Smooth muscle cell (in vitro differentiated cells): ENCODE measurements around the gene AFAP1. TPM values are rescaled to one million over a fixed set of nuclear protein-coding genes. Genes with fewer than 3 reads are reported as not detected.

Experiments used
- DNase-seq: peaks from one replicate; lab custom pipeline; 2025; ENCODE audit not compliant: unreplicated experiment; lab: John Stamatoyannopoulos, UW
- H2AFZ ChIP-seq: fragments of 200-600 bp; sonication (generic); 2 replicates; pipeline ENCODE4 v1.6.0; 2016; ENCODE audit warnings: antibody characterized with exemption, low read depth, mild to moderate bottlenecking
- H3F3A ChIP-seq: fragments of 200-600 bp; sonication (generic); 2 replicates; pipeline ENCODE4 v1.6.0; 2017; ENCODE audit warnings: antibody characterized with exemption, low read depth
- H3K27ac ChIP-seq: fragments of 200-600 bp; sonication (generic); 2 replicates; pipeline ENCODE4 v1.5.1; 2016; ENCODE audit warnings: low read depth, mild to moderate bottlenecking
- H3K27me3 ChIP-seq: fragments of 200-600 bp; sonication (generic); 2 replicates; pipeline ENCODE4 v1.6.1; 2016; ENCODE audit warnings: low read depth, mild to moderate bottlenecking
- H3K36me3 ChIP-seq: fragments of 200-600 bp; sonication (generic); 2 replicates; pipeline ENCODE4 v1.5.1; 2016; ENCODE audit warnings: low read depth
- H3K4me1 ChIP-seq: fragments of 200-600 bp; sonication (generic); 2 replicates; pipeline ENCODE4 v1.5.1; 2016; ENCODE audit warnings: low read depth
- H3K4me2 ChIP-seq: fragments of 200-600 bp; sonication (generic); 2 replicates; pipeline ENCODE4 v1.6.0; 2016; ENCODE audit warnings: mild to moderate bottlenecking
- H3K4me3 ChIP-seq: fragments of 200-600 bp; sonication (generic); 2 replicates; pipeline ENCODE4 v1.5.1; 2016; ENCODE audit warnings: mild to moderate bottlenecking
- H3K79me2 ChIP-seq: fragments of 200-600 bp; sonication (generic); 2 replicates; pipeline ENCODE4 v1.6.0; 2016; ENCODE audit warnings: low read depth, mild to moderate bottlenecking
- H3K9ac ChIP-seq: fragments of 200-600 bp; sonication (generic); 2 replicates; pipeline ENCODE4 v1.6.0; 2016; ENCODE audit warnings: low read depth
- H3K9me3 ChIP-seq: fragments of 200-600 bp; sonication (generic); replicated peaks from 2 replicates; pipeline ENCODE4 v1.5.1; 2016; ENCODE audit warnings: low read depth
- H4K20me1 ChIP-seq: fragments of 200-600 bp; sonication (generic); 2 replicates; pipeline ENCODE4 v1.6.0; 2016; ENCODE audit warnings: low read depth
- CTCF ChIP-seq: fragments of 200-600 bp; sonication (generic); IDR thresholded peaks from 2 replicates; pipeline ENCODE4 v1.5.1; 2017; ENCODE audit warnings: borderline replicate concordance, mild to moderate bottlenecking, antibody characterized with exemption; ENCODE audit not compliant: insufficient read depth, poor library complexity, severe bottlenecking
- WGBS: methylation state at CpG from one replicate; pipeline ENCODE4 v1.1.7; 2016; ENCODE audit warnings: low lambda C conversion rate; 5-methylcytosine and 5-hydroxymethylcytosine counted together
- polyA plus RNA-seq: library from polyadenylated mRNA; unstranded; fragments of >200 nt; fragmentation: Nextera tagmentation; extraction: Ambion mirVana; gene quantifications from 2 replicates; pipeline ENCODE4 v1.2.1, GENCODE V29; 2016
- total RNA-seq: library from RNA; depleted of rRNA; stranded (reverse); fragments of >200 nt; gene quantifications from 2 replicates; pipeline ENCODE4 v1.2.3, GENCODE V29; 2014

AFAP1 gene
- total and polyA plus RNA-seq, 2 experiments from 2014 or later, result 12.6 to 24.8 TPM

DNA sequence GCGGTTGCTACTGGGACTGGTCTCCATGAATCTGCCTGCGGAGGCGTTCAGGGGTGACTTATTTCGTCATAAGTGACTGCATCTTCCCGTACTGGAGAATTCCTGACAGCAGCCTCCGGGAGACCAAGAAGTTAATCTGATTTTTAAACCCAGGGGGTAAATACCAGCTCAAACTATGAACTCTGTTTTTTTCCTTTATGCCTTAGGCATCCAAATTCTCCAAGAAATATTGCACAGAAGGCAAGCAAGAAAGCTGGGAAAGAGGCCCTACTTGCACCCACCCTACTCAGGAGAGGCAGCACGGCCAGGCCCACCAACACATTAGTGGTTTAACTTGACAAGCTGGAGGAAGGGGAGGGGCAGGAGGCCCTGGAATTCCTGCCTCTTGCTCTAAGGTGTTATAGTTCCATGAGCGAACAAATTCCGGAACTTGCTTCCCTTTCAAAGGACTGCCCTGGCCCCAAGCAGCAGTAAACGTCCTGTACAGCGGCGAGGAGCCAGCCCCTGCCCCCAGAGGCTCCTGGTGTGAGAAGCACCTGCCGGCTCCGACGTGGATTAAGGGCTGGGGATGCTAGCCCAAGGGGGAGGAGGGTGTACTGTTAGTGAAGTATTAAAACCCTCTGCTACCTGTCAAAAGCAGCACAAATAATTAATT, 177.2 kb downstream of the AFAP1 start:
- no peak overlapping the region for H3K4me3 ChIP-seq
- H3K9ac ChIP-seq, result no peak overlapping the region
- peaks cover 95% of the 10 kb centered on the region for H4K20me1 ChIP-seq
- H3K79me2 ChIP-seq, result no peaks in the 10 kb centered on the region
- H3F3A ChIP-seq, result no peaks in the 10 kb centered on the region
- H3K4me1 ChIP-seq, result peaks cover 11% of the 10 kb centered on the region
- no peak for TF ChIP-seq CTCF
- 82% methylated on average over 15 of the region's 15 CpGs for WGBS
- no peak overlapping the region for H3K4me2 ChIP-seq
- no peak overlapping the region for H2AFZ ChIP-seq
- no peaks in the 10 kb centered on the region for H3K36me3 ChIP-seq
- H3K27ac ChIP-seq, result no peak overlapping the region
- no peaks in the 10 kb centered on the region for H3K9me3 ChIP-seq
- no peaks in the 10 kb centered on the region for H3K27me3 ChIP-seq
- DNase-seq, result no peak

DNA sequence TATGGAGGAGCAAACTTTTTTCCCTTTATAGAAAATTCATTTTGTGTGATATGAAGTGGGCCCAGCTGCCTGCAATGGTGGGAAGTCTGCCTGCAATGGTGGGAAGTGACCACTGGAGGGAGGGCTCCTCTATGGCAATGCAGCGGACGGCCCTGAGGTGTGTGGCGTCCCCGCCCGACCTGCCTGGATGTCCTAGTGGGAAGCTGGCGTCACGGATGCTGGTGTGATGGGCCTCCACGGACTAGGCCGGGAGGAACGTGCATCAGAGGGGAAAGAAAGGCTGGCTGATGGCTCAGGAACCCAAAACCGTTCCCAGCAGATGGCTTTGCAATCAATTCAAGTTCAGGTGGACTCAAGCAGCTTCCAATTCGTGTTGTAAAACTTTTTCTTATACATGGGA, 177.9 kb downstream of the AFAP1 start:
- Histone ChIP-seq H3K79me2 (no peaks in the 10 kb centered on the region), H3K27ac (no peak overlapping the region), H3K4me3 (no peak overlapping the region), H2AFZ (no peak overlapping the region), H3K36me3 (no peaks in the 10 kb centered on the region), H3K9ac (no peak overlapping the region), H4K20me1 (peaks cover 99% of the 10 kb centered on the region), H3K27me3 (no peaks in the 10 kb centered on the region), H3K4me1 (peaks cover 11% of the 10 kb centered on the region), H3K4me2 (no peak overlapping the region), H3K9me3 (no peaks in the 10 kb centered on the region), H3F3A (no peaks in the 10 kb centered on the region)
- WGBS, result 61% methylated on average over 12 of the region's 12 CpGs
- peak; percentile 59 for TF ChIP-seq CTCF
- no peak for DNase-seq

DNA sequence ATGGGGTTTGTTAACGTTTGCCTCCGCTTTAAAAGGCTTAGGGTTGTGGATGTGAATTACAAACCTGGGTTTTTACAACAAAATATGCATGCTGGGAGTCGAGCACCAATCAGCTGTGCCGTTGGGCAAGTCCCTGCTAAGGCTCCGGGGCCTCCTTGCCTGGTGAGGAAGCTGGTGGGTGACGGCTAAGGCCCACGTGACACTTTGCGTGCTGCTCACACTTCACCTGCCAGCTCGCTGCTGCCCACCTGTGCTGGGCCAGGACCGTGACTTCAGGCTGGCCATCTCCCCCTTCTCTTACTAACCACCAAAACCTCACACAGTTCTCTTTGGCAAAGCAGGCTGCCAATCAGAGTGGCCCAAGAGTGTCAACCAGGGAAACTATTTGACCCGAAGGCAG, 178.3 kb downstream of the AFAP1 start:
- Histone ChIP-seq H3K79me2 (no peaks in the 10 kb centered on the region), H2AFZ (no peak overlapping the region), H3K36me3 (no peaks in the 10 kb centered on the region), H4K20me1 (peaks cover 99% of the 10 kb centered on the region), H3K4me2 (no peak overlapping the region), H3K4me1 (peaks cover 11% of the 10 kb centered on the region), H3F3A (no peaks in the 10 kb centered on the region), H3K27ac (no peak overlapping the region), H3K4me3 (no peak overlapping the region), H3K27me3 (no peaks in the 10 kb centered on the region), H3K9ac (no peak overlapping the region), H3K9me3 (no peaks in the 10 kb centered on the region)
- 88% methylated on average over 11 of the region's 11 CpGs for WGBS
- TF ChIP-seq CTCF, result no peak
- DNase-seq, result no peak

GRCh38 chr4:7760706-7761105, 179.0 kb downstream of the AFAP1 start:
- Histone ChIP-seq H3K27me3 (no peaks in the 10 kb centered on the region), H3K9ac (no peak overlapping the region), H3K36me3 (no peaks in the 10 kb centered on the region), H3K79me2 (no peaks in the 10 kb centered on the region), H4K20me1 (peaks cover 99% of the 10 kb centered on the region), H3K27ac (no peak overlapping the region), H3K4me1 (peaks cover 11% of the 10 kb centered on the region), H3K4me2 (no peak overlapping the region), H3K9me3 (no peaks in the 10 kb centered on the region), H3K4me3 (no peak overlapping the region), H3F3A (no peaks in the 10 kb centered on the region), H2AFZ (no peak overlapping the region)
- 93% methylated on average over 15 of the region's 16 CpGs for WGBS
- no peak for DNase-seq
- no peak for TF ChIP-seq CTCF
